Activated T-helper 1 cell treated with anti-CD3 and anti-CD28 coated beads, Interleukin-2, amount 50 U/mL, for 16 hours (primary cell): Measurements from ENCODE around the gene TMEM132D.

ENCODE experiments used
- DNase-seq, 2 donors: peaks; one replicate each; pipeline ENCODE4 v3.0.0-alpha.2; 2020; ENCODE audit warnings: low read depth in 1 of 2, low spot score in 1 of 2

The TMEM132D gene

DNA sequence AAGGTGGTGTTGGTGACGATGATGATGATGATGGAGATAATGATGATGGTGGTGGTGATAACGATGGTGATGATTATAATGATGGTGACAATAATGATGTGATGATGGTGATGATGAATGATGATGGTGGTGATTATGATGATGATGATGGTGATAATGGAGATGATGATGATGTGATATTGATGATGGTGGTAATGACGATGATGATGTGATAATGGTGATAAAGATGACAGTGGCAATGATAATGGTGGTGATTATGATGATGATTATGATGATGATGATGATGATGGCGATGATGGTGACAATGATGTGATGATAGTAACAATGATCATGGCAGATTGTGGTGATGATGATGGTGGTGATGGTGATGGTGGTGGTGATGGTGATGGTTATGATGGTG, 532.6 kb downstream of the TMEM132D start:
- no peak for DNase-seq

DNA sequence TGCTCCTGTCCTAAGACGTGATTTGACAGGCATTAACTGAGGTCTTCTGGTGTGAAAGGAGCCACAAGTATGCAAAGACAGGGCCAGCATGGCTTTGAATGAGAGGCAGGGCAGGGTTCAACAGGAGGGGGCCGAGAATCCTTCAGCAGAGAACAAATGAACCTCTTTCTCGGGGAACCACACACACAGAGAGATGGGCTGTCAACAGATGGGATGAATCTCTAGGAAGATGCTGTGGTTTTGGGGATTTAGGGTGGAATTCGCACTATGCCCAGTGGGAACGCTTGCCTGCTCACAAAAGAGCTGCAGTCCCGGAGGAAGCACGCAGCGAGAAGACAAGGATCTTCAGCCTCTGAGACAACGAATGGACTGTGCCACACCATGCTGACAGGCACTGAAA, 537.2 kb downstream of the TMEM132D start:
- DNase-seq: no peak

DNA sequence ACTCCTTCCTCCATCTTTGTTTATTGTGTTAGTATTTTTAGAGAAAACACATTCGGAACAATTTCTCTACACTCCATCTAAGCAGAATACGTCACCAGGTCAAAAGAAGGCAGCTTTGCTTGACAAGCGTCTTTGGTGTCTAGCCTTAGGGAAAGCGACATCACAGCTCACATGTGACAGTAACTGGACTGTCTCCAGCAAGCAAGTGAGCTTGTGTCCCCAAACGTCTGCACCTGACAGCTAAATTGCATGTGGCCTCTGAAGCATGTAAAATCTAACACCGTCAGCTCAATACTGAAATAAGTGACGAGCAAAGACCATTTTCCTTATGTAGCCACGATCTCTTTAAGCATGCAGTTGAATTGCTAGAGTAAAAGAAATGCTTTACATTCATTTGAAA, 540.8 kb downstream of the TMEM132D start:
- no peak for DNase-seq

DNA sequence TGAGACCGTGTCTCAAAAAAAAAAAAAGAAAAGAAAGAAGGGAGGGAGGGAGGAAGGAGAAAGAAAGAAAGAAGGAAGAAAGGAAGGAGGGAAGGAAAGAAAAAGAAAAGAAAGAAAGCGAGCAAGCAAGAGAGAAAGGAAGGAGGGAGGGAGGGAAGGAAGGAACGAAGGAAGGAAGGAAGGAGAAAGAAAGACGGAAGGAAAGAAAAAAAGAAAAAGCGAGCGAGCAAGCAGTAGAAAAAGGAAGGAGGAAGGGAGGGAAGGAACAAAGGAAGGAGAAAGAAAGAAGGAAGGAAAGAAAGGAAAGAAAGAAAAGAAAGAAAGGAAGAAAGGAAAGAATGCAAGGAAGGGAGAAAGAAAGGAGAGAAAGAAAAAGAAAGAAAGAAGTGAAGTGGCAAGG, 546.6 kb downstream of the TMEM132D start:
- DNase-seq: no peak

DNA sequence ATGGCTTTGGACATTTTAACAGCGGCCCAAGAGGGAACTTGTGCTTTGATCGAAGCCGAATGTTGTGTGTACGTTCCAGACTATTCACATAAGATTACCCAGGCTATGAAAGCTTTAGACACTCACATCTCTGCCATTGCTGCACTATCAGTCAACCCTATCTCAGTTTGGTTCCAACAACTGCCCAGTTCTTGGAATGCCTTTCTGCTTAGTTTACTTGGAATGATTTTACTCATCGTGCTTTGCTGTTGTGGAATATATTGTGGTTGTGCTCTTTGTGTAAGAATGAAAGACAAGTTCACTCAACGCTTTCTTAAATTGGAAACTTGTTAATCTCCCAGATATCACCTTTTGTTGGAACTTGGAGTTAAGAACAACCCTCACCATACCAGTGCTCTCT, 552.3 kb downstream of the TMEM132D start:
- DNase-seq: no peak

DNA sequence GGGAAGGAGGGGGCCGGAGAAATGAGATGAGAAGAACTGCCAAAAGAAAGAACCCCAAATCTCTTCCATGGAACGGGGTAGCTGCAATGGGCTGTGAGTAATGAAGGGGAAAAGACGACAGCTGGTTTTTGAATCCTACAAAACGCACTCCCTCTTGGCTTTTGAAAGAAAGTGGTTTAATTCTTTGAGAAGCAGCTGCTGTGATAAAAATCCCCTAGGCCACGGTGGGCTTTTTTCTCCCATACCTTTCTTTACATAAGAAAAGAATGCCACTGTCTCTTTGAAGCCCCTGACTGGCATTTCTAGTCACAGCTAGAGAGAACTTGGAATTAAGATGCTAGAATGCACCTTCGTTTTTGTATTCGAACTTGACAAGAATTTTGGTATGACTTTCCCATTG, 564.5 kb downstream of the TMEM132D start:
- no peak for DNase-seq

DNA sequence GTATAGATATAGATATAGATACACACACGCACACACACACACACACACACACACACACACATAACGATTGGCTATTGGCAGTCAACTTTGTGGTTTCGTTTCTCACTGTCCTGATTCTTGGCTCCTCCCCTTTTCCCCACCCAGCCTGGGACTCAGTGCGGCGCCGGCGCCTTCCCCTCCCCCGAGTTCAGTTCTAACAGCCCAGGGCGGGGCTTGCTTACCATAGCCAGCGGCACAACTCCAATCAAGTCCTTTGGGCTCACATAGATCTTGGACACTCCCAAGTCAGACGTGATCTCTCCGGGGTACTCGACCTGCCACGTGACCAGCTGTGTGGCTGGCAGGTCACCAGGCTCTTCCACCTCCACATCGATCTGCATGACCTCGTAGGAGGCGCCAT, 566.4 kb downstream of the TMEM132D start:
- DNase-seq: no peak

DNA sequence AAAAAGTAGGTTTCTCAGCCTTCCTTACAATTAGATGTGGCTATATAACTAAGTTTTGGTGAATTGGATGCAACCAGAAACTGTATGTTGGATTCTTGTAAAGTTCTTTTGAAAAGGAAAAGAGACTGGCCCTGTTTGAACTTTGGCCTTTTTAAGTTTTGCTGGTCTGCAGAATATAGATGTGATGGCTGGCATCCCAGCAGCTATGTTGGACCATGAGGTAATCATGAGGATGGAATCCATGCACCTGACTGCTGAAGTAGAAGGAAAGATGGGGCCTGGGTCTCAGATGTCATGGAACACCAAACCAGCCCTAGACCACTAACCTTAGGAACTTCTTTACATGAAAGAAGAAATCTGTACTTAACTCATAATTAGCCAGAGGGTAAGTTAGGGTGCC, 568.1 kb downstream of the TMEM132D start:
- DNase-seq: no peak

DNA sequence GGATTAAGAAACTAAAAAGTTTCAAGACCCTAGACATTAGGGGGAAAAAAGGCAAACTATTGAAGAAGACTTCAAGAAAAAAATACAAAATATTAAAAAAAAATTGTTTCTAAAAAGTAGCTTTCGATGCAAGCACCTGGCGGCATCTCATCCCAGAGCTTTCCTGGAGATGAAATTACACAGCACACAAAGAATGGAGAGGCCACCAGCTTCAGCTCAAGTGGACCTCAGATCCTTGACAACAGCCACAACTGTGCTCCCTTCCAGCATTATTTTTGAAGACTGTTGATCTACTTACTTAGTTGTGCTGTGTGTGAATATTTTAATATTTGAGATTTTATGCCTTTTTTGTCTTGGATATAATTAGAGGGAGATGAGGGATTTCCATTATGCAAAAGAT, 571.5 kb downstream of the TMEM132D start:
- no peak for DNase-seq

DNA sequence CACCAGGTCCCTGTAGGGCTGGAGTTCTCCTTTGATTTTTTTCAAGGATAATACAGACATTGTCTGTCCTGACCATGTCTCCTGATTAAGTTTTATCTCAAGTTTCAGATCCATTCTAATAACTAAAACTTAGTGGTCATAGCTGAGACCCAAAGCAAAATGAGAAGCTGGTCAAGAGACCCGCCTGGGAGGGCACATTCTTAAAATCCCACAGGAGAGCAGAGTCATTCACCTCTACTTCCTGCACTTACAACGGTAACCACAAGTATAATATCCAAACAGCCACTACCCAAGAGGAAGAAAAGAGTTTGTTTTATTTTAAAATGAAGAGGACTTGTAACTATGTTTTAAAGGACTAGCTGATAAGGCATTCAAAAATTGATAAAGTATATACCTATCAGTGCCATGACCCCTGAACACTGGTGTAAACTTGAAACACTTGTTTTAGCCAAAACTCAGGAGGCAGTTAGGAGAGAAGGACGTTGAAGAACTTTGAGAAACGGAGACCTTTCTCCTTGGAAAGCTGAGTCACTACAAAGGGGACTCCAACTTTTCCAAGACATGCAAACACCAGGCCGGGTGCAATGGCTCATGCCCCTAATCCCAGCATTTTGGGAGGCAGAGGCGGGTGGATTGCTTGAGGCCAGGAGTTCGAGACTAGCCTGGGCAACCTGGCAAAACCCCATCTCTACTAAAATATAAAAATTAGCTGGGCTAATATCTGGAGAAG, 572.3 kb downstream of the TMEM132D start:
- DNase-seq: no peak

DNA sequence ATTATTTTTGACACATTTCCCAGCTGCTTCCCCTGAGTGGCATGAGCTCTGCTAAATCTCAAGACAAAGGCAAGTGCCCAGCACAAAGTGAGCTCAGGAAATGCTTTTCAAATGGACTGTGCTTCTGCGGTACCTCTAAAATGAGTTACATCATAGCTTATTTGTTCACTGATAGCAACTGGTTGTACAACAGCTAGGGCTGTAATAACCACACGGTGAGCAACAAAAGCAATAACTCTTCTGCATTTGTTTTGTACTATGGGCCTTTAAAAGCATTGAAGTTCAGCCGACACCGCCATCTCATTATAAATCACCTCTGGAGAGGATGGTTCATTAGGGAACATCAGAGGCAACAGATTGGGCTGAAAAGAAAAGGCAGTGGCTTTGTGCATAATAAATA, 575.6 kb downstream of the TMEM132D start:
- DNase-seq: no peak

DNA sequence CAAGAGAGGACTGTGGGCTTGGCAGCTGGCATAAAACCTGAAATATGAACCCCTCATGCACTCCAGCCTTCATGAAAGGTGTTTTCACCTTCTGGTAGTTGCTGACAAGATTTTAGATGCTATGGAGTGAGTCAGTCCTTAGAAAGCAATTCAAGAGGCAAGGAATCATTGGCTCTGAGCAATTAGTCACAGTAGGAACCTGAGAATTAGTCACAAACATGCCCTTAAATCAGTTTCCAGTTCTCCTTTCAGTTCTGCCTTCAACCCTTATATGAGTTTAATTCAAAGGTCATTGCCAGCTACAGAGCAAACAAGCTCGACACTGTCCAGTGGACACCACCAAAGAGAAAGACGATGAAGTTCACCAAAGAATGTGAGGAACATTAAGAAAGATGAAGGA, 578.3 kb downstream of the TMEM132D start:
- no peak for DNase-seq

DNA sequence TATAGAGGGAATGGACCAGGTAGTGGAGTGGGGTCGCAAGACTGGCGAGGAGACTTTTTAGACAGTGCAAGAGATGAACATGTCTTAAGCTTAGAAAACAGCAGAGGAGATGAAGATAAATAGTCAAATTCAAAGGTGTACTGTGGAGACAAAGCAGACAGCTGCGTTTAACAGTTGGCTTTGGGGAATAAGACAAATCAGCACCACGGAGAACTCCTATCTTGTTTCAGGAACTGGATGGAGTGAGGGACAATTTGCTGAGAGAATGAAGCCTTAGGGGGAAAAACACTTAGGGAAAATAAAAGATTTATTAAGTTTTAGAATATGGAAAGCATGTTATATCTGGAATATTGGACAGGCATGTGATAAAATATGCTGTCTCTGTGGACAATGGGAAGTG, 591.8 kb downstream of the TMEM132D start:
- DNase-seq: no peak

DNA sequence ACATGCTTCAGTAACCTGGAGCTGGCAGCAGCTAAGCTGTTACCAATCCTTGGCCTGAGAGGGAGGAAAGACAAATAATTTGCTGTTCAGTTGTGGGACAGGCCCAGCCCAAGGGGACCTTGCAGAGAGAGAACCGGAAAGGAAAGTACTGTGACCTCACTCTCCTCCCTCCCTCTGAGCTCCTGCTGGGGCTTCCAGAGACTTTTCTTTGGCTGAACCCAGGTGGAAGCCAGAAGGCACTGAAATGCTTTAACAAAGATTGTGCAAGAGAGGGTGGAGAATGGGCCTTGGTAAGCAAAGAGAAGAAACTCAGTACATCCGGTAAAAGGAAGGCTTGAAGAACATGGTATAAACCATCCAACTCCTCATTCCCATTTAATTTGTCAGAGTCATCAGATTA, 593.5 kb downstream of the TMEM132D start:
- DNase-seq: no peak

DNA sequence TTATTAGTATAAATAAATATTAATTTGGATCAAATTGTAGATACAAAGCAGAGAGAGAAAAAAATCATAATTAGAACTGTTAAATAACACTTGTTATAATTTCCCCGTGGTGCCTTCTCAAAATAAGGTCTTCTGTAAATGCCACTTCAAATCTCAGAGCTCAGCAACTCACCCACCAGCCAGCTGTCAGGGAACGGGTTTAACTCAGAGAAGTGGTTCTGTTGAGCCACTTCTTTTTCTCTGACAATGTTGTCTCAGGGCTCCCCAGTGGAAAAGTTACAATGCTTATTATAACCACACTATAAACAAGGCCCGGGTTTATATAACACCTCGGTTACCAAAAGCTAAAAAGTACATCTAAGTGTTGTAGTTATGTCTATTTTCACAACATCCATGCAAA, 598.0 kb downstream of the TMEM132D start:
- no peak for DNase-seq

DNA sequence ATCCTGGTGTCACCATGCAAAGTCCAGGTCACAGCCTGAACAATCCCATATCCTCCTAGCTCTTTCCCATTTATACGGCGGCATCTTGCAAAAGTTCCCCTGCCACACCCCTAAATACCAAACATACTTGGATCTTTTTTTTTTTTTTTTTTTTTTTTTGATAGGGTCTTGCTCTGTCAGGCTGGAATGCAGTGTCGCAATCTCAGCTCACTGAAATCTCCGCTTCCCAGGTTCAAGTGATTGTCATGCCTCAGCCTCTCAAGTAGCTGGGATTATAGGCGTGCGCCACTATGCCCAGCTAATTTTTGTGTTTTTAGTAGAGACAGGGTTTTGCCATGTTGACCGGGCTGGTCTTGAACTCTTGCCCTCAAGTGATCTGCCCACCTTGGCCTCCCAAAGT, 599.3 kb downstream of the TMEM132D start:
- DNase-seq: no peak

DNA sequence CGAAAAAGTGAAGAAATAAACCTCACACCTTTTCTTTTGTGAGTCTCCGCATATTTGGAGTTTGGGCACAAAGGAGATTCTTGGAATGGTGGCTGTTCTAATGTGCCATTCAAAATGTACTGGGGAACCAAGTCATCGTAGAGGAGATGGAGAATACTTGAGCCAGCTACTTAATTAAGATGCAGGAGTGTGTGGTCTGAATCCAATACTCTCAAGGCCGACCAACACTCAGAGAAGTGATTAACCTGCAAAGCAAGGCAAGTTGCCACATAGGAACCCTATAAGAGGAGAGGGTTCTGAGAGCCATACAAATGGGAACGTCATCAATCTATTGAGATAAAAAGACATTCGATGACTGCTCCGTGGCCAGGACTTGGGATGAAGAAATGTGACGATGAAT, 603.8 kb downstream of the TMEM132D start:
- DNase-seq: no peak

DNA sequence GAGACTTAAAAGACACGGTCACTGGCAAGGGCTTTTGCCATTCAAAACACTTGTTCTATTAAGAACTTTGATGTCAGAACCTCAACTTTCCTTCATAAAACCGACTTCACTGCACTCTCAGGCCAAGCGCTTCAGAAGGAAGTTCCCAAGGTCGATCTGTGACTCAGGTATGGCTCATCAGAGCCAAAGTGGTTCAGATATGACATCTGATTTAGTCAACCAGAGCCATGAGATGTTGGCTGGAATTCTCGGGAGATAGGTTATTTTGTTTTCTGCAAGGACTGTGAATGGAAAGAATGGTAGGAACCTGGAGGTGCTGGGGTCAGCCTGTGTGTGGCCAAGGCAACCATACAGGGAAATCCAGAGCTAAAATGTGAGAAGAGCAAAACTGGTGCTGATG, 604.9 kb downstream of the TMEM132D start:
- DNase-seq: no peak

DNA sequence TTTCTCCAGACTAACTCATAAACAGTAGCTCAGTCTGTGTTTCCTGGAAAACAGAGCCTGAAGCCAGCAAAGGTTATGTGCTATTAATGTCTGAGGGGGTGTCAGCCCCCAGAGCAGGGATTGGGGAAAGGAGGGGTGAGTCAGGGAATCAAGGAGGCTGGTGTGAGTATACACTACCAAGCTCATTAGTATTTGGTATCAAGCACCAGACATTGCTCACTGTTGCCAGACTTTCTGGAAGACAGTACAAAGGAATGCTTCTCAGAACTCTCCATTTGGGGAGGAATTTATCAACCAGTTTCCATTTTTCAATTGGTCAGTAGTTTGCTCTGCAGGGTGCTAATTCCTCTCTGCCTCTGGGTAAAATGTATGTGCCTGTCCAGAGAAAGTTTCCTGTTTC, 607.2 kb downstream of the TMEM132D start:
- DNase-seq: no peak

DNA sequence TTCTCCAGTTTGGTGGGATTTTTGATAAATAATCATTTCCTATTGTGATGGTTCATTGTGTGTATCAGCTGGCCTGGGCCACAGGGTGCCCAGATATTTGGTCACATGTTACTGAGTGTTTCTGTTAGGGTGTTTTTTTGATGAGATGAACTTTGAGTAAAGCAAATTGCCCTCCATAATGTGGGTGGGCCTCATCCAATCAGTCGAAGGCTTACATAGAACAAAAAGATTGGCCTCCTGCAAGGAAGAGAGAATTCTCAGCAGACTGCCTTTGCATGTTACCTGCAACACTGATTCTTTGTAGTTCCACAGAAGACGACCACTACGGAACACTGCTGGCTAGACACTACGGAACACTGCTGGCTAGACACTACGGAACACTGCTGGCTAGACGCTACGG, 609.0 kb downstream of the TMEM132D start:
- DNase-seq: no peak

DNA sequence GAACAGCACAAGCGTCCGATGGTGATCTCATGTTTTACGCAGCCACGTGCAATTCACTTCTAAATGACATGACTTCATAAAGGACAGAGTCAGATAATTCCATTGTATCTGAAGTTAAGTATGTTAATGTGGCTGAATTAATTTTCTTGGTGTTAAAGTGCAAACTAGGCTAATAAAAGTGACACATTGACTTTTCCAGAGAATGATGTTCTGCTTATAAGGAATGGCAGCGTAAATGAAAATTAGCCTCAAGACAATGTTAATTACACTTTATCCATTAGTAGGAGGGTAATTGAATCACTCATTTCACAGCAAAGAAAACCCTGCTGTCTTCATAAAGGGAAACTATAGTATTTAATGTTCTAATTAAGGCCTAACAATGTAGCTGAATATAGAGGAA, 624.1 kb downstream of the TMEM132D start:
- DNase-seq: no peak

DNA sequence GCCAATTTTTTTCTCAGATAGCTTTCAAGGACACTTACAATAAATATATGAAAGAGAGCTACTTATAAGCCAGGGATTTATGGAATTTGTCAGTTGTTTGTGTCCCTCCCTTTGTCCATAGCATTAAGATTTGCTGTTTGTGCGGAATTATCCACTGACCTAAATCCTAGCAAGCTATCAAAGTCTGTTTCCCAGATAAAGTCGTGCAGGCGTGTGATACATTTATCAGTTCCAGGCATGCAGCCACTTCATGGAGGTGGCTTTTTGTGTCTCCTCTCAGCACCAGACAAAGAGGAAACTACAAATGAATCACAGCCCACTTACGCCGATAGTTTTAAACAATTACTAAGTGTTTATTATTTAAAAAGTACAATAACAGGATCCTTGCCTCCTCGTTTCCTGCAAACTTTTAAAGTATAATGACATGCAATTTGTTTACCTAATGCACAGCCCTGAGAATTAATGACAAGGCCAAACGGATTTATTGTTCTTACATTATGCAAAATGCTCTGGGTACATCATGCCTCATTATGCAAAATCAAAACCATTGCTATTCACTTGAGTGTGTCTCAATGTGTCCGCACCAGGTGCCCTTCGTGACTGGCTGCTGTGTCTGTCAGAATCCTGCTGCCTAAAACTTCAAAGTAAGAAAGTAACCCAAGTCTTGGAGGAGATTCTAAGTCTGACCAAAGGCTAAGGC, 627.3 kb downstream of the TMEM132D start:
- no peak for DNase-seq
